Measurements from ENCODE around the gene RRP8.

RRP8 gene

GRCh38 chr11:6613496-6613895 lies 10.1 kb upstream of the RRP8 start:
- Histone ChIP-seq H3K4me1 (ENCODE audit: control insufficient read depth, low read depth, low read length) (no peaks in the 10 kb centered on the region), H3K9ac (ENCODE audit: low read length) (no peak overlapping the region), H3K27me3 (ENCODE audit: control insufficient read depth, insufficient read depth, low read length) (no peaks in the 10 kb centered on the region), H3K36me3 (ENCODE audit: control insufficient read depth, low read depth, low read length) (peaks cover 31% of the 10 kb centered on the region), H3K4me3 (ENCODE audit: low read length) (peak overlapping the region; percentile 86), H3K9me3 (ENCODE audit: control insufficient read depth, low read depth, low read length) (no peaks in the 10 kb centered on the region), H3K27ac (ENCODE audit: low read length) (no peak overlapping the region)

- Histone ChIP-seq H3K4me3 (ENCODE audit: low read length) (peak within 1 kb of the TSS; percentile 86), H3K27ac (ENCODE audit: low read length) (peak within 1 kb of the TSS; percentile 76), H3K27me3 (ENCODE audit: control insufficient read depth, insufficient read depth, low read length) (no peaks in the 10 kb centered on the region), H3K9ac (ENCODE audit: low read length) (peak within 1 kb of the TSS; percentile 82), H3K36me3 (ENCODE audit: control insufficient read depth, low read depth, low read length) (peaks cover 38% of the 10 kb centered on the region), H3K4me1 (ENCODE audit: control insufficient read depth, low read depth, low read length) (peaks cover under 1% of the 10 kb centered on the region), H3K9me3 (ENCODE audit: control insufficient read depth, low read depth, low read length) (no peaks in the 10 kb centered on the region)
Measured at GRCh38 chr11:6612213-6613041, 9.0 kb upstream of the RRP8 start, which contains the start of gene TAF10. Gene TAF10 (minus strand): TSS chr11:6612216. CDS start chr11:6612189, 27 bp downstream.

GRCh38 chr11:6611963-6612212 lies 8.5 kb upstream of the RRP8 start:
- H3K9me3 ChIP-seq (ENCODE audit: control insufficient read depth, low read depth, low read length), result no peaks in the 10 kb centered on the region
- peak overlapping the region; percentile 86 for H3K4me3 ChIP-seq (ENCODE audit: low read length)
- H3K27me3 ChIP-seq (ENCODE audit: control insufficient read depth, insufficient read depth, low read length), result no peaks in the 10 kb centered on the region
- H3K36me3 ChIP-seq (ENCODE audit: control insufficient read depth, low read depth, low read length), result peaks cover 38% of the 10 kb centered on the region
- peak overlapping the region; percentile 82 for H3K9ac ChIP-seq (ENCODE audit: low read length)
- peaks cover 4% of the 10 kb centered on the region for H3K4me1 ChIP-seq (ENCODE audit: control insufficient read depth, low read depth, low read length)
- H3K27ac ChIP-seq (ENCODE audit: low read length), result no peak overlapping the region

GRCh38 chr11:6611092-6611962 lies 7.9 kb upstream of the RRP8 start:
- Histone ChIP-seq H3K36me3 (ENCODE audit: control insufficient read depth, low read depth, low read length) (peaks cover 38% of the 10 kb centered on the region), H3K9me3 (ENCODE audit: control insufficient read depth, low read depth, low read length) (no peaks in the 10 kb centered on the region), H3K27me3 (ENCODE audit: control insufficient read depth, insufficient read depth, low read length) (no peaks in the 10 kb centered on the region), H3K9ac (ENCODE audit: low read length) (peak overlapping the region; percentile 82), H3K27ac (ENCODE audit: low read length) (peak overlapping the region; percentile 9), H3K4me3 (ENCODE audit: low read length) (peak overlapping the region; percentile 86), H3K4me1 (ENCODE audit: control insufficient read depth, low read depth, low read length) (peaks cover 10% of the 10 kb centered on the region)

GRCh38 chr11:6610591-6610990 lies 7.2 kb upstream of the RRP8 start:
- Histone ChIP-seq H3K27ac (ENCODE audit: low read length) (no peak overlapping the region), H3K4me1 (ENCODE audit: control insufficient read depth, low read depth, low read length) (peaks cover 11% of the 10 kb centered on the region), H3K36me3 (ENCODE audit: control insufficient read depth, low read depth, low read length) (peaks cover 36% of the 10 kb centered on the region), H3K4me3 (ENCODE audit: low read length) (no peak overlapping the region), H3K27me3 (ENCODE audit: control insufficient read depth, insufficient read depth, low read length) (no peaks in the 10 kb centered on the region), H3K9ac (ENCODE audit: low read length) (no peak overlapping the region), H3K9me3 (ENCODE audit: control insufficient read depth, low read depth, low read length) (no peaks in the 10 kb centered on the region)

GRCh38 chr11:6609502-6610015 lies 6.1 kb upstream of the RRP8 start:
- Histone ChIP-seq H3K27ac (ENCODE audit: low read length) (no peak overlapping the region), H3K36me3 (ENCODE audit: control insufficient read depth, low read depth, low read length) (peaks cover 36% of the 10 kb centered on the region), H3K4me3 (ENCODE audit: low read length) (no peak overlapping the region), H3K27me3 (ENCODE audit: control insufficient read depth, insufficient read depth, low read length) (no peaks in the 10 kb centered on the region), H3K9ac (ENCODE audit: low read length) (no peak overlapping the region), H3K4me1 (ENCODE audit: control insufficient read depth, low read depth, low read length) (peaks cover 15% of the 10 kb centered on the region), H3K9me3 (ENCODE audit: control insufficient read depth, low read depth, low read length) (no peaks in the 10 kb centered on the region)

GRCh38 chr11:6608726-6609501 lies 5.5 kb upstream of the RRP8 start:
- no peaks in the 10 kb centered on the region for H3K9me3 ChIP-seq (ENCODE audit: control insufficient read depth, low read depth, low read length)
- H3K4me1 ChIP-seq (ENCODE audit: control insufficient read depth, low read depth, low read length), result peaks cover 15% of the 10 kb centered on the region
- H3K36me3 ChIP-seq (ENCODE audit: control insufficient read depth, low read depth, low read length), result peaks cover 36% of the 10 kb centered on the region
- H3K27me3 ChIP-seq (ENCODE audit: control insufficient read depth, insufficient read depth, low read length), result no peaks in the 10 kb centered on the region
- H3K9ac ChIP-seq (ENCODE audit: low read length), result no peak overlapping the region
- no peak overlapping the region for H3K27ac ChIP-seq (ENCODE audit: low read length)
- no peak overlapping the region for H3K4me3 ChIP-seq (ENCODE audit: low read length)

GRCh38 chr11:6608011-6608410 lies 4.6 kb upstream of the RRP8 start:
- Histone ChIP-seq H3K27me3 (ENCODE audit: control insufficient read depth, insufficient read depth, low read length) (no peaks in the 10 kb centered on the region), H3K9me3 (ENCODE audit: control insufficient read depth, low read depth, low read length) (no peaks in the 10 kb centered on the region), H3K27ac (ENCODE audit: low read length) (no peak overlapping the region), H3K4me1 (ENCODE audit: control insufficient read depth, low read depth, low read length) (peaks cover 15% of the 10 kb centered on the region), H3K36me3 (ENCODE audit: control insufficient read depth, low read depth, low read length) (peaks cover 36% of the 10 kb centered on the region), H3K4me3 (ENCODE audit: low read length) (no peak overlapping the region), H3K9ac (ENCODE audit: low read length) (no peak overlapping the region)

GRCh38 chr11:6607190-6607795 lies 3.9 kb upstream of the RRP8 start:
- H3K36me3 ChIP-seq (ENCODE audit: control insufficient read depth, low read depth, low read length), result peaks cover 36% of the 10 kb centered on the region
- H3K9me3 ChIP-seq (ENCODE audit: control insufficient read depth, low read depth, low read length), result no peaks in the 10 kb centered on the region
- H3K4me1 ChIP-seq (ENCODE audit: control insufficient read depth, low read depth, low read length), result peaks cover 17% of the 10 kb centered on the region
- H3K27me3 ChIP-seq (ENCODE audit: control insufficient read depth, insufficient read depth, low read length), result no peaks in the 10 kb centered on the region
- H3K27ac ChIP-seq (ENCODE audit: low read length), result peak overlapping the region; percentile 82
- H3K4me3 ChIP-seq (ENCODE audit: low read length), result peak overlapping the region; percentile 7
- peak overlapping the region; percentile 57 for H3K9ac ChIP-seq (ENCODE audit: low read length)

GRCh38 chr11:6606471-6607189 lies 3.2 kb upstream of the RRP8 start:
- H3K36me3 ChIP-seq (ENCODE audit: control insufficient read depth, low read depth, low read length), result peaks cover 37% of the 10 kb centered on the region
- peak overlapping the region; percentile 79 for H3K27ac ChIP-seq (ENCODE audit: low read length)
- H3K27me3 ChIP-seq (ENCODE audit: control insufficient read depth, insufficient read depth, low read length), result no peaks in the 10 kb centered on the region
- no peaks in the 10 kb centered on the region for H3K9me3 ChIP-seq (ENCODE audit: control insufficient read depth, low read depth, low read length)
- no peak overlapping the region for H3K4me3 ChIP-seq (ENCODE audit: low read length)
- peaks cover 19% of the 10 kb centered on the region for H3K4me1 ChIP-seq (ENCODE audit: control insufficient read depth, low read depth, low read length)
- peak overlapping the region; percentile 57 for H3K9ac ChIP-seq (ENCODE audit: low read length)
